Activated CD8-positive, alpha-beta memory T cell treated with anti-CD3 and anti-CD28 coated beads for 48 hours (primary cell): ENCODE results near the gene LSM14B.

Source experiments
- DNase-seq, 3 experiments: peaks; one replicate each; pipeline ENCODE4 v3.0.0-alpha.2; 2020; ENCODE audit warnings: low read depth in 2 of 3, low spot score in 2 of 3

Gene LSM14B

GRCh38 chr20:62132421-62132820, 10.1 kb downstream of the LSM14B start:
- DNase-seq, result no peak

- DNase-seq, result no peak
Observed at GRCh38 chr20:62133051-62133845, 11.0 kb downstream of the LSM14B start.

- no peak for DNase-seq
Observed at GRCh38 chr20:62133864-62134263, 11.6 kb downstream of the LSM14B start.

GRCh38 chr20:62134735-62135231, 12.5 kb downstream of the LSM14B start:
- DNase-seq, result no peak

- DNase-seq, result no peak
Observed at GRCh38 chr20:62135573-62136266, 13.4 kb downstream of the LSM14B start.

GRCh38 chr20:62136283-62137091, 14.2 kb downstream of the LSM14B start:
- no peak for DNase-seq

GRCh38 chr20:62137092-62137384, 14.8 kb downstream of the LSM14B start:
- DNase-seq, result no peak

GRCh38 chr20:62137478-62138203, 15.4 kb downstream of the LSM14B start:
- DNase-seq, result no peak

GRCh38 chr20:62138204-62138543, 15.9 kb downstream of the LSM14B start:
- DNase-seq, result no peak

GRCh38 chr20:62138912-62139311, 16.6 kb downstream of the LSM14B start:
- no peak for DNase-seq

- DNase-seq, result no peak
Observed at GRCh38 chr20:62139636-62140035, 17.4 kb downstream of the LSM14B start.

GRCh38 chr20:62141043-62141396, 18.7 kb downstream of the LSM14B start:
- DNase-seq, result no peak

- DNase-seq, result no peak
Observed at GRCh38 chr20:62141397-62142251, 19.3 kb downstream of the LSM14B start.

- DNase-seq, result no peak
Observed at GRCh38 chr20:62142252-62143080, 20.2 kb downstream of the LSM14B start.

- peak; percentile 63 to 79 (median 71) for DNase-seq
Observed at GRCh38 chr20:62143081-62143956, 21.0 kb downstream of the LSM14B start, which contains the start of the genes PSMA7 and SS18L1. Gene PSMA7 (minus strand): TSS chr20:62143394. CDS start chr20:62143303, 91 bp downstream. Gene SS18L1 (plus strand): TSS chr20:62143769. CDS start chr20:62143821, 52 bp downstream.

GRCh38 chr20:62143957-62144825, 21.9 kb downstream of the LSM14B start:
- no peak for DNase-seq

- no peak for DNase-seq
Observed at GRCh38 chr20:62145688-62146018, 23.4 kb downstream of the LSM14B start.
